Loucy (cell line): ENCODE results near the gene GSK3B.

Experiments
- CTCF ChIP-seq: fragments of 200-600 bp; sonication (generic); conservative IDR thresholded peaks from 2 replicates; pipeline ENCODE4 v1.5.1; 2014; ENCODE audit warnings: mild to moderate bottlenecking, antibody characterized with exemption, low read length
- EZH2phosphoT487 ChIP-seq: fragments of 200-600 bp; IDR thresholded peaks from 2 replicates; pipeline ENCODE4 v1.6.1; 2018; ENCODE audit warnings: antibody characterized with exemption, mild to moderate bottlenecking, moderate library complexity, borderline replicate concordance

- TF ChIP-seq EZH2phosphoT487 (no peak), CTCF (no peak)
These were observed 118.0 kb downstream of the GSK3B start for GRCh38 chr3:119976214-119976613.
